Measurements from ENCODE around the gene AOX1. TPM values are rescaled to one million over a fixed set of nuclear protein-coding genes. Genes with fewer than 3 reads are reported as not detected.

Gene AOX1
- total RNA-seq, 4 donors from 2014 or later = 22.1 to 41.8 (median 34.0) TPM

- H3K4me3 ChIP-seq = no peak overlapping the region
- H3K4me1 ChIP-seq = no peaks in the 10 kb centered on the region
- ATAC-seq (no peak), DNase-seq (no peak)
- no peaks in the 10 kb centered on the region for H3K9me3 ChIP-seq
- no peak overlapping the region for H3K27ac ChIP-seq
- no peak for TF ChIP-seq POLR2A (IDR thresholded peaks at IDR 0.05)
- TF ChIP-seq CTCF (IDR thresholded peaks at IDR 0.05 in 4 of 5, conservative IDR thresholded peaks at IDR 0.05 in 1 of 5) = no peak
- H3K27me3 ChIP-seq = no peaks in the 10 kb centered on the region
- in situ Hi-C loops (cut with MboI; ENCODE audit: low sequenced_read_pairs in 4 of 4) = no loop called here
- H3K36me3 ChIP-seq = no peaks in the 10 kb centered on the region
- intact Hi-C loops (cut with DNase I; ENCODE audit: low total_unique reads) = no loop called here
Observed at GRCh38 chr2:200620606-200621390, 35.0 kb downstream of the AOX1 start.

GRCh38 chr2:200622106-200622505 is 36.3 kb downstream of the AOX1 start:
- intact Hi-C loops (cut with DNase I; ENCODE audit: low total_unique reads) (no loop called here), in situ Hi-C loops (cut with MboI; ENCODE audit: low sequenced_read_pairs in 4 of 4) (no loop called here)
- no peak overlapping the region for H3K27ac ChIP-seq
- no peaks in the 10 kb centered on the region for H3K36me3 ChIP-seq
- TF ChIP-seq POLR2A (IDR thresholded peaks at IDR 0.05) (no peak), CTCF (IDR thresholded peaks at IDR 0.05 in 4 of 5, conservative IDR thresholded peaks at IDR 0.05 in 1 of 5) (no peak)
- H3K4me1 ChIP-seq = no peaks in the 10 kb centered on the region
- H3K9me3 ChIP-seq = no peaks in the 10 kb centered on the region
- no peaks in the 10 kb centered on the region for H3K27me3 ChIP-seq
- no peak for DNase-seq
- ATAC-seq = no peak
- no peak overlapping the region for H3K4me3 ChIP-seq

GRCh38 chr2:200624026-200624425 is 38.2 kb downstream of the AOX1 start:
- Histone ChIP-seq H3K4me1 (no peaks in the 10 kb centered on the region), H3K36me3 (no peaks in the 10 kb centered on the region), H3K27ac (no peak overlapping the region), H3K9me3 (no peaks in the 10 kb centered on the region), H3K27me3 (no peaks in the 10 kb centered on the region), H3K4me3 (no peak overlapping the region)
- no peak for DNase-seq
- no peak for ATAC-seq
- in situ Hi-C loops (cut with MboI; ENCODE audit: low sequenced_read_pairs in 4 of 4) = no loop called here
- TF ChIP-seq POLR2A (IDR thresholded peaks at IDR 0.05) = no peak
- TF ChIP-seq CTCF (IDR thresholded peaks at IDR 0.05 in 4 of 5, conservative IDR thresholded peaks at IDR 0.05 in 1 of 5) = no peak
- intact Hi-C loops (cut with DNase I; ENCODE audit: low total_unique reads) = no loop called here

- ATAC-seq = no peak
- H3K27me3 ChIP-seq = no peaks in the 10 kb centered on the region
- in situ Hi-C loops (cut with MboI; ENCODE audit: low sequenced_read_pairs in 4 of 4) = no loop called here
- H3K4me3 ChIP-seq = no peak overlapping the region
- no peaks in the 10 kb centered on the region for H3K9me3 ChIP-seq
- DNase-seq = no peak
- H3K27ac ChIP-seq = no peak overlapping the region
- TF ChIP-seq POLR2A (IDR thresholded peaks at IDR 0.05) (no peak), CTCF (IDR thresholded peaks at IDR 0.05 in 4 of 5, conservative IDR thresholded peaks at IDR 0.05 in 1 of 5) (no peak)
- H3K4me1 ChIP-seq = no peaks in the 10 kb centered on the region
- intact Hi-C loops (cut with DNase I; ENCODE audit: low total_unique reads) = no loop called here
- H3K36me3 ChIP-seq = no peaks in the 10 kb centered on the region
Observed at GRCh38 chr2:200624658-200625057, 38.8 kb downstream of the AOX1 start.

DNA sequence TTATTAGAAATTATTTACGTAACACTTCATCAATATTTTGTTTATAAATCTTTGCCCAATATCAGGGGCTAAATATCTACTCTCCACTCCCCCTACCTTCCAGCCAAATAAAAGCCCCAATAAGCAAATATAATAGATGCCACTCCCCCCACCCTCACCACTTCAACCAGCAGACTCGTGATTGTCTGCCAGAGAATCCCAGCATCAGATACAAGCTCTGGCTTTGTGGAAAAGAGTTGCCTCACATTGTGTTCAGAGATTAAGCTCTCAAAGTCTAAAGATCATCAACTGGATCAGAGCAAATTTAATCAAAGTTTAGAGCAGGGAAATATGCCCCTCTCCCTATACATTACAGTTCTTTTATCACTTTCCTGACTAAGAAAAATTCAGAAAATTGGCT is 39.5 kb downstream of the AOX1 start:
- Histone ChIP-seq H3K4me1 (no peaks in the 10 kb centered on the region), H3K4me3 (no peak overlapping the region), H3K36me3 (no peaks in the 10 kb centered on the region), H3K27ac (no peak overlapping the region), H3K9me3 (no peaks in the 10 kb centered on the region), H3K27me3 (no peaks in the 10 kb centered on the region)
- ATAC-seq = no peak
- no peak for DNase-seq
- intact Hi-C loops (cut with DNase I; ENCODE audit: low total_unique reads) (no loop called here), in situ Hi-C loops (cut with MboI; ENCODE audit: low sequenced_read_pairs in 4 of 4) (no loop called here)
- no peak for TF ChIP-seq POLR2A (IDR thresholded peaks at IDR 0.05)
- no peak for TF ChIP-seq CTCF (IDR thresholded peaks at IDR 0.05 in 4 of 5, conservative IDR thresholded peaks at IDR 0.05 in 1 of 5)

All from gastrocnemius medialis (tissue), 4 donors.